ENCODE measurements around the gene PRDM16.

Gene PRDM16

GRCh38 chr1:3261007-3261968 is 192.3 kb downstream of the PRDM16 start:
- TF ChIP-seq IKZF3 (tag by site-specific recombination; IDR thresholded peaks at IDR 0.05) (no peak), KLF1 (tag by site-specific recombination; IDR thresholded peaks at IDR 0.05) (peak; percentile 62)
- Histone ChIP-seq H3K36me3 (ENCODE audit: control insufficient read depth in 2 of 2, insufficient read depth in 1 of 2, low read length in 2 of 2) (no peaks in the 10 kb centered on the region), H3K4me3 (ENCODE audit: low read depth, low read length) (no peak overlapping the region), H3K4me1 (ENCODE audit: control insufficient read depth, insufficient read depth, low read length) (no peaks in the 10 kb centered on the region), H3K9me3 (ENCODE audit: control insufficient read depth, insufficient read depth, low read depth, low read length) (no peaks in the 10 kb centered on the region), H3K27ac (ENCODE audit: extremely low read depth, low read depth, low read length) (no peak overlapping the region)
- ChIA-PET CTCF (no interaction called here), POLR2A (no interaction called here)

DNA sequence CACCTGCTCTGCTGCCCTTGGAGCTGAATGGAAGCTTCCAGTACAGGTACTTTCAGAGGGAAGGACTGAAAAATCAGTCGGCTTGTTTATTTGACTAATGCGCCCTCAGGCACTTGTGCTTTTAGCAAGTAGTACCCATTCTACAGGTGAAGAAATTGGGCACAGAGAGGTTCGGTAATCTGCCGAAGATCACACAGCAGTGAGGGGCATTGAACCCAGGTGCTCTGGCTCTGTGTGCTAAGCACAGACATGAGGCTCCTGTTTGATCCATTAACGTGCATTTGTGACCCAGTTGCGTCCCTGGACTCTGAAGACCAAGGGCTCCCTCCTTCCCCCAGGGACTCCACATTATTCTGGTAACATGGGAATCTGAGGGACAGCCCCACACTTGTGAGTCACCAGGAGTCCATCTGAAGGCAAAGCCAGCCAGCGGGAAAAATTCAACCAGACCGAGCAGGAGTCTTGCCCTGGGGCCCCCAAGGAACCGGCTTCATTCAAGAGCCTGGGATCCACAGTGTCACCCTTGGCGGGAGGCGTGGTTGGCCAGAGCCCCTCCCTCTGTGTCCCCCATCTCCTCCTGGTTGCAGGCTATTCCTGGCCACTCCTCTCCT is 193.1 kb downstream of the PRDM16 start:
- no peak overlapping the region for H3K4me3 ChIP-seq (ENCODE audit: low read depth, low read length)
- H3K36me3 ChIP-seq (ENCODE audit: control insufficient read depth in 2 of 2, insufficient read depth in 1 of 2, low read length in 2 of 2), result no peaks in the 10 kb centered on the region
- H3K4me1 ChIP-seq (ENCODE audit: control insufficient read depth, insufficient read depth, low read length), result no peaks in the 10 kb centered on the region
- H3K9me3 ChIP-seq (ENCODE audit: control insufficient read depth, insufficient read depth, low read depth, low read length), result no peaks in the 10 kb centered on the region
- no peak overlapping the region for H3K27ac ChIP-seq (ENCODE audit: extremely low read depth, low read depth, low read length)
- TF ChIP-seq ZNF768 (tag by site-specific recombination; IDR thresholded peaks at IDR 0.05) (peak; percentile 85), PRDM6 (tag by site-specific recombination; IDR thresholded peaks at IDR 0.05) (no peak), ZNF530 (tag by site-specific recombination; IDR thresholded peaks at IDR 0.05; ENCODE audit: low read depth) (no peak)
- POLR2A ChIA-PET, result no interaction called here
- CTCF ChIA-PET, result no interaction called here

DNA sequence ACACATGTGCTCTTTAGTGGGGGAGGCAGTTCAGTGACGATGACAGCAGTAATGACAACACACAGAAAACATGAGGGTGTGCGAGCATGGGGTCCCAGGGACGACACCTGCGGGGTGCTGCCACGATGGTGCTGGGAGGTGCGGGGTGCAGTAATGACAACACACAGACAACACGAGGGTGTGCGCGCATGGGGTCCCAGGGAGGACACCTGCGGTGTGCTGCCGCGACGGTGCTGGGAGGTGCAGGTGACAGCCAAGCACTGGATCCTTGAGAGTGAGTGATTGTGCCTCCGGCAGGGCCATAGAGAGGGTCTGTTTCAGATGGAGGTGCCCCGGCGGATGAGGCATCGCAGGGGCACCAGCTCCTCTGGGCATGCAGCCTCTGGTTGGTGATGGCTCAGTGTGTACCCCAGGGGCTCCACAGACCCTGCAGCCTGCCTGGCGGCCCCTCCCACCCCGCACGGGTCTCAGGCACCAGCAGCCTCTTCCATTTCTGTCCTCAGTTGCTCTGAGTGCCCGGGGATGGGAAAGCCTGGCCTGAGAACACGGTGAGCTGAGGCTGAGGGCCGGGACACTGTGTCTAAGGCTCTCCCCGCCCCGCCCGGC is 193.8 kb downstream of the PRDM16 start:
- CTCF ChIA-PET, result no interaction called here
- Histone ChIP-seq H3K4me1 (ENCODE audit: control insufficient read depth, insufficient read depth, low read length) (no peaks in the 10 kb centered on the region), H3K36me3 (ENCODE audit: control insufficient read depth in 2 of 2, insufficient read depth in 1 of 2, low read length in 2 of 2) (no peaks in the 10 kb centered on the region), H3K4me3 (ENCODE audit: low read depth, low read length) (no peak overlapping the region), H3K9me3 (ENCODE audit: control insufficient read depth, insufficient read depth, low read depth, low read length) (no peaks in the 10 kb centered on the region), H3K27ac (ENCODE audit: extremely low read depth, low read depth, low read length) (no peak overlapping the region)
- POLR2A ChIA-PET, result no interaction called here
- peak; percentile 86 for TF ChIP-seq ZNF341 (tag by site-specific recombination; IDR thresholded peaks at IDR 0.05; ENCODE audit: low read depth)
- no peak for TF ChIP-seq KLF17 (tag by site-specific recombination; IDR thresholded peaks at IDR 0.05)

- no peaks in the 10 kb centered on the region for H3K9me3 ChIP-seq (ENCODE audit: control insufficient read depth, insufficient read depth, low read depth, low read length)
- H3K36me3 ChIP-seq (ENCODE audit: control insufficient read depth in 2 of 2, insufficient read depth in 1 of 2, low read length in 2 of 2), result no peaks in the 10 kb centered on the region
- ChIA-PET POLR2A (no interaction called here), CTCF (no interaction called here)
- H3K4me1 ChIP-seq (ENCODE audit: control insufficient read depth, insufficient read depth, low read length), result no peaks in the 10 kb centered on the region
- no peak overlapping the region for H3K4me3 ChIP-seq (ENCODE audit: low read depth, low read length)
- H3K27ac ChIP-seq (ENCODE audit: extremely low read depth, low read depth, low read length), result no peak overlapping the region
- TF ChIP-seq ZNF585B (tag by site-specific recombination; IDR thresholded peaks at IDR 0.05) (no peak), ATF2 (tag by site-specific recombination; IDR thresholded peaks at IDR 0.05; ENCODE audit: low read depth) (no peak), SCRT2 (tag by site-specific recombination; IDR thresholded peaks at IDR 0.05) (no peak), ZNF518A (tag by site-specific recombination; conservative IDR thresholded peaks at IDR 0.05; ENCODE audit: low read depth) (no peak), ZNF2 (tag by site-specific recombination; IDR thresholded peaks at IDR 0.05) (no peak), ZNF596 (tag by site-specific recombination; IDR thresholded peaks at IDR 0.05) (no peak), ZNF335 (tag by site-specific recombination; conservative IDR thresholded peaks at IDR 0.05) (no peak)
- TF ChIP-seq, protein P1, sequence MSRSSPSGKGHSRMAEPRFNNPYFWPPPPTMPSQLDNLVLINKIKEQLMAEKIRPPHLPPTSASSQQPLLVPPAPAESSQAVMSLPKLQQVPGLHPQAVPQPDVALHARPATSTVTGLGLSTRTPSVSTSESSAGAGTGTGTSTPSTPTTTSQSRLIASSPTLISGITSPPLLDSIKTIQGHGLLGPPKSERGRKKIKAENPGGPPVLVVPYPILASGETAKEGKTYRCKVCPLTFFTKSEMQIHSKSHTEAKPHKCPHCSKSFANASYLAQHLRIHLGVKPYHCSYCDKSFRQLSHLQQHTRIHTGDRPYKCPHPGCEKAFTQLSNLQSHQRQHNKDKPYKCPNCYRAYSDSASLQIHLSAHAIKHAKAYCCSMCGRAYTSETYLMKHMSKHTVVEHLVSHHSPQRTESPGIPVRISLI (tag by site-specific recombination; IDR thresholded peaks at IDR 0.05), result no peak
Observed at GRCh38 chr1:3263790-3264189, 194.8 kb downstream of the PRDM16 start.
